ENCODE results near the gene FNBP1.
"Not testable (repeated sequence)": the region's sequence is repeated elsewhere in the genome, so short reads cannot be mapped to it uniquely, and the experiment has no call there.

Gene FNBP1

DNA sequence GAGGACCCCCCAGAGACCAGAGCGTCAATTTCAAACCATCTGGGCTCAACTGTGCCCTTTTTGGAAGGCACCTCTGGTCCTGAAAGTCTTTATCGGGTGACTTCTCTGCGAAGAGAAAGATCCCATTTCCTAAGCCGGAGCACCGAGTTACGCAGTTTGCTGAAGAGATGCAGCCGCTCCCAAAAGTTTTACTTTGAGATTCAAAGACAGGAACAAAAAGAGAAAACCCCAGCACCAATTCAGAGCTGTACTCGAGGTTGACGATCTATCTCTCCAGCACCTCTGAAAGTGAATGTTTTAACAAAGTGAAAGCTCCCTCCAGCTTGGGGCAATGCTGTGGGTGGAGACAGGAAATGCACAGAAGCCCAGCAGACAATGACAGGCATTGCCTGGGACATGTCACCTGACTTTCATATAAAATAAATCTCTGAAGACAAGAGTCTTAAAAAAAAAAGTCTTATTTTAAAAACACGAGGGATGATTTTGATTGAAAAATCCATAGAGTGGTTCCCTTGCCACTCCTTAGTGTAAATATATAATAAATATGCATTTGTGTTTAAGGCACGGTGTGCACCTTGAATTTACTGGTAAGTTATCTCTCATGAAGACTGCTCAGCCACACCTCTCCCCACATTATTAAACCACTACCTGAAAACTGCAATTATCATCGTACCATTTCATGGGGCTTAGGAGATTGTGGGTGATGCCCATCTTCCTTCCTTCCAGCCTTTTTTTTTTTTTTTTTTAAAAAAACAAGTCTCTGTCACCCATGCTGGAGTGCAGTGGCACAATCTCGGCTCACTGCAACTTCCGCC is 79.9 kb downstream of the FNBP1 start:
- peak overlapping the region; percentile 19 for H3K4me3 ChIP-seq (ENCODE audit: low read length)
- no peak for DNase-seq (ENCODE audit: low read depth)
- no peak for TF ChIP-seq CTCF (conservative IDR thresholded peaks at IDR 0.05; ENCODE audit: low read depth, low read length)

GRCh38 chr9:129962451-129962864 is 80.5 kb downstream of the FNBP1 start:
- no peak for TF ChIP-seq CTCF (conservative IDR thresholded peaks at IDR 0.05; ENCODE audit: low read depth, low read length)
- no peak overlapping the region for H3K4me3 ChIP-seq (ENCODE audit: low read length)
- no peak for DNase-seq (ENCODE audit: low read depth)

- no peak for DNase-seq (ENCODE audit: low read depth)
- no peak for TF ChIP-seq CTCF (conservative IDR thresholded peaks at IDR 0.05; ENCODE audit: low read depth, low read length)
- no peak overlapping the region for H3K4me3 ChIP-seq (ENCODE audit: low read length)
These were observed 84.2 kb downstream of the FNBP1 start for GRCh38 chr9:129958796-129959195.

DNA sequence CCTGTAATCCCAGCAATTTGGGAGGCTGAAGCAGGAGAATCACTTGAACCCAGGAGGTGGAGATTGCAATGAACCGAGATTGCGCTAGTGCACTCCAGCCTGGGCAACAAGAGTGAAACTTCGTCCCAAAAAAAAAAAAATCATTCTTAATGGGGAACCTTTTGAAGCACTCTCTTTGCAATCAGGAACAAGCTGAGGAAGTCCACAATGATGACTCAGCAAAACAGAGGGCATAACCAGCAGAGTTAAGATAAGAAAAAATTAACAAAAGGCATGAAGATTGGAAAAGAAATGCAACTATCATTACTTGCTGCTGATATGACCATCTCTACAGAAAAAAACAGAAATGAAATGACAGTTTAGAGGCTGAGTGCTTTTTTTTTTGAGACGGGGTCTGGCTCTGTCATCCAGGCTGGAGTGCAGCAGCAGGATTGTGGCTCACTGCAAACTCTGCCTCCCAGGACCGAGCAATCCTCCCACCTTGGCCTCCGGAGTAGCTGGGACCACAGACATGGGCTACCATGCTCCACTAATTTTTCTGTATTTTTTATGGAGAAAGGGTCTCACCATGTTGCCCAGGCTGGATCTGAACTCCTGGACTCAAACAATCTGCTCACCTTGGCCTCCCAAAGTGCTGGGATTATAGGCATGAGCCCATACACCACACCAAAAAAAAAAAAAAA is 88.0 kb downstream of the FNBP1 start:
- no peak for TF ChIP-seq CTCF (conservative IDR thresholded peaks at IDR 0.05; ENCODE audit: low read depth, low read length)
- no peak overlapping the region for H3K4me3 ChIP-seq (ENCODE audit: low read length)
- DNase-seq (ENCODE audit: low read depth): no peak

DNA sequence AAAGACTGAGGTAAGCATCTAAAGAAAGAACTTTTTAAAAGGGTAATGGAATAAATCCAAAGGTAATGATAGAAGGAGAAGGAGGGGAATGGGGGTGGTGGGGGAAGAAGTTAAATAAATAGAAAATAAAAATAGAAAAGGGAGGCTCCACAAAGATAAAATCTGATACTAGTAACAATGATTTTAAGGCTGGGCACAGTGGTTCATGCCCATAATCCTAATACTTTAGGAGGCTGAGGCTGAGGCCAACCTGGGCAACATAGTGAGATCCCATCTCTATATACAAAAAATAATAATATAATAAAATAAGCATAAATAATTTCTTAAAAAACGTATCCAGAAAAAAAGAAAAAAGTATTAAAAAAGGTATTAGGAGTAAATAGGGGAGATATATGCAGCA is 89.3 kb downstream of the FNBP1 start:
- no peak for DNase-seq (ENCODE audit: low read depth)
- no peak overlapping the region for H3K4me3 ChIP-seq (ENCODE audit: low read length)
- no peak for TF ChIP-seq CTCF (conservative IDR thresholded peaks at IDR 0.05; ENCODE audit: low read depth, low read length)

DNA sequence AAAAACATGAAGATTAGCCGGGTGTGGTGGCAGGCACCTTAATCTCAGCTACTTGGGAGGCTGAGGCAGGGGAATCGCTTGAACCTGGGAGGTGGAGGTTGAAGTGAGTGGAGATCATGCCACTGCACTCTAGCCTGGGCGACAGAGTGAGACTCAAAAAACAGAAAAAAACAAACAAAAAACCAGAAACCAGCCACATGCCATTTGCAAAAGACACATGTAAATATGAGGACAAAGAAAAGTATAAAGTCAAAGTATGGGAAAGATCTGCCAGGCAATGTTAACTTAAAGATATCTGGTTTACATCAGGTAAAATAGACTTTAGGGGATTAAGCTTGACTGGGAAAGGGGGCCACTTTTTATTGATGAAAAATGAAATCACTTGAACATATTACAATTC is 90.7 kb downstream of the FNBP1 start:
- no peak for DNase-seq (ENCODE audit: low read depth)
- no peak overlapping the region for H3K4me3 ChIP-seq (ENCODE audit: low read length)
- TF ChIP-seq CTCF (conservative IDR thresholded peaks at IDR 0.05; ENCODE audit: low read depth, low read length): no peak

DNA sequence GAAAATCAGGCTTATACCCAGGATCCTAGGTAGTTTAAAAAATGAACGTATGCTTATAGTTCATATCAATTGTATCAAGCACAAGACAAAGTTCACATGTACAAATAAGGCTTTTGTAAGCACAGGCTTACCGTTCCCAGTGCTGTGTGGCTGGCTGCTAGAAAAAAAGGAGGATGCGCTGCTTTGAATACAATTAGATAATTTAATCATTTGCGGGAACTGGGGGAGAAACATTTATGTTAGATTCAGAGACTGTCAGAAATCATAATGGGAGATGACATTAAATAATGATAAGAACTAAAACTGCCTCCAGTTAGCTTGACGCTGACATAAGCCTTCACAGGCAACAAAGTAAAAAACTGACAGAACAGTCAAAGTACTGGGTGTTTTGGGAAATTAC is 93.2 kb downstream of the FNBP1 start:
- TF ChIP-seq CTCF (conservative IDR thresholded peaks at IDR 0.05; ENCODE audit: low read depth, low read length): no peak
- H3K4me3 ChIP-seq (ENCODE audit: low read length): no peak overlapping the region
- no peak for DNase-seq (ENCODE audit: low read depth)

DNA sequence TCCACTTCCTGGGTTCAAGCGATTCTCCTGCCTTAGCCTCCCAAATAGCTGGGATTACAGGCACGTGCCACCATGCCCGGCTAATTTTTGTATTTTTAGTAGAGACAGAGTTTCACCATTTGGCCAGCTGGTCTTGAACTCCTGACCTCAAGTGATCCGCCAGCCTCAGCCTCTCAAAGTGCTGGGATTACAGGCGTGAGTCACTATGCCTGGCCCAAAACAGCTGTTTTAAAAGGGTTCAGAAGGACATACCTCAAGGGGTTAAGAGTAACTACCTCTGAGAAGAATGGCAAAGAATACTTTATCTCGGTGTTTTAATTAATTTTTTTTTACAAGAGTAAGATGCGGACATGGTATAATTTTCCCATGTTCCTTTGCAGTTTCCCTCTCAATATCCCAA is 94.4 kb downstream of the FNBP1 start:
- not testable (repeated sequence) for DNase-seq (ENCODE audit: low read depth); H3K4me3 ChIP-seq (ENCODE audit: low read length)
